ENCODE results near the gene ZNRF2. TPM values are rescaled to one million over a fixed set of nuclear protein-coding genes. Genes with fewer than 3 reads are reported as not detected.
"Not testable (repeated sequence)": the region's sequence is repeated elsewhere in the genome, so short reads cannot be mapped to it uniquely, and the experiment has no call there.

The ZNRF2 gene
- total RNA-seq, 1 donor from 2014 or later: 8.6 TPM

DNA sequence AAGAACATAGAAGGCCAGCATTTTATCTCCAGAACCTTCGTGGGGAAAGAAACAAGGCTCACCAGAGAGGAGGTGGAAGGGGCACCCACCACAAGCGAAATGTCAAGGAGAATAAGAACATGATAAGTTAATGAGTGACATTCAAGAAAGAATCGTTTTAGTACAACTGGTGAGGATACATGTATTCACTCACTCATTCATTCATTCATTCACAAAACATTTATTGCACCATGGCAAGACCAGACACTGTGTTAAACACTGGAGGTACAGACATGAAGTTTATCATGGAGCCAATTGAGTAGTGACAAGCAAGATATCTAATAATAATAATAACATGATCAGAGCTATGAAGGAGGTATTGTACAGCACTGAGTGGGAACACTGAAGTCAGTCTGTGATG lies 1.7 kb upstream of the ZNRF2 start:
- intact Hi-C loops (cut with micrococcal nuclease): no loop called here
- DNase-seq (no peak), ATAC-seq (no peak)

DNA sequence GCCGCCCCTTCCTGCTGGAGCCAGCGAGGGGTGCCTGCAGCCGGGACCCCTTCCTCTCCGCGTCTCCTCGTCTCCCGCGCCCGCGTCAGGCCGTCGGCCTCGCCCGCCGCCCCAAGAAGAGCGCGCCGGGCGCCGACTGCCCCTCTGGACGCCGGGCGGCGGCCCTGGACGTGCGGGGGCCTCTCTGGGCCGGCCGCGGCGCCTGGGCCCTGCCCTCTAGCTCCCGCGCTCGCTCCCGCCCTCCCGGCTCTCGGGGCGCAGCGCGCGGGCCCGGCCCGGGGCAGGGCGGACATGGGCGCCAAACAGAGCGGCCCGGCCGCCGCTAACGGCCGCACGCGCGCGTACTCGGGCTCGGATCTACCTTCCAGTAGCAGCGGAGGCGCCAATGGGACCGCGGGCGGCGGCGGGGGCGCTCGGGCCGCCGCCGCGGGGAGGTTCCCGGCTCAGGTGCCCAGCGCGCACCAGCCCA lies 704 bp downstream of the ZNRF2 start:
- intact Hi-C loops (cut with micrococcal nuclease): no loop called here
- ATAC-seq (peak; percentile 29), DNase-seq (peak; percentile 68)

DNA sequence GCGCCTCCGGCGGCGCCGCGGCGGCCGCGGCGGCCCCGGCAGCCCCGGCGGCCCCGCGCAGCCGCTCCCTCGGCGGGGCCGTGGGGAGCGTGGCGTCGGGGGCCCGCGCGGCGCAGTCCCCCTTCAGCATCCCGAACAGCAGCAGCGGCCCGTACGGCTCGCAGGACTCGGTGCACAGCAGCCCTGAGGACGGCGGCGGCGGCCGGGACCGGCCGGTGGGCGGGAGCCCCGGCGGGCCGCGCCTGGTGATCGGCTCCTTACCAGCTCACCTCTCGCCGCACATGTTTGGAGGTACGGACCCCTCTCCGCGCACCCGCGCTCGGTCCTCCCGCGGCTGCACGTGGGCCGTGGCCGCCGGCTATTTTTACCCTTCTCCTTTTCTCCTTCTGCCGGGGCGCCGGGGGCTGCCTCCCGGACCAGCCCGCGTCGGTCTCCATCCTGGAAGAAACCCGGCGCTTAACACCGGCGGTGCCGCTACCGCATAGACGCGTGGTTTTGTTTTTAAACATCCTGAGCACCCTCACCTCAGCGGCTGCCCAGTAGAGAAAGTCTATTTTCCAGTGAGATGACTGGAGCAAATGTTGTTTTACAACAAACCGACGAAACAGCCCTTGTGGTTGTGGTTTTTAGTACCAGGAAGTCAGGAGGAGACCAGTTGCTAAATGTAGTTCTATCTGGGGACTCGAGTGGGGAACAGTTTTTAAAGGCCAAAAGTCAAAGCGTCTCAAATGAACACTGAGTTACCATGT lies 1.3 kb downstream of the ZNRF2 start:
- intact Hi-C loops (cut with micrococcal nuclease): no loop called here
- ATAC-seq (no peak), DNase-seq (peak; percentile 50)

DNA sequence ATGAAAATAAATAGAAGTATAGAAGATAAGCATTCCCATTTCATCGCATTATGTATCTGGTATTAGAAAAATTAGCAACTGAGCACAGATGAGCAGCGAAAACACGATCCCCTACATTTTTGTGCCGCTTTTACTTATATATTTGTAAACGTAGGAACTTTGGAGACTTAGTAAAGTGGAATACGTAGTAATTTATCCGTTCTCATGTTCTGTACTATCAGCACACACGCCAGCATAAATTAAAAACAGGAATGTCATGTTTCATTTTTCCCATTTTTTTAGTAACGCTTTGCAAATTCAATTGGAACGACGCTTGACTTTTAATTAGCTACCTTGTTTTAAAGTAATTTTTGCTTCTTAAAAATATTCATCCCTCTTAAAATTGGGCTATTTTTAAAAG lies 2.4 kb downstream of the ZNRF2 start:
- intact Hi-C loops (cut with micrococcal nuclease): no loop called here
- DNase-seq: no peak
- ATAC-seq: no peak

DNA sequence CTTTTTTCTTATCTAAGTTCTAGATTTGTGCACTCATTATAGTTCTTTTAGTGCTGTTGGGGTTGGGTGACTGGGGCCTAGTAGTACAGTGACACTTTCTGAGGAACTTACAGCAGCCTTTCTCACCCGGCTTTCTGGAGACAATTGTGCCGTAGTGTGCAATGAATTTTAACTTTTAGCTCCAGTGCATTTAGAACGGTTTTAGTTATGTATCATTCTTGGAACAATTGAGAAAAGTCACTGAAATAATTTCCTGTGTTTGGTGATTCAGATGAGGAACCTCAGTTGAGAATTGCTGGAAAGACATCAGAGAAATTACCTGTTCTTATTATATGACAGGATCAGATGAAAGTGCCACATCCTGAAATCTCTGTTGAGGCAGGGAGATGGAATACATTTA lies 3.2 kb downstream of the ZNRF2 start:
- ATAC-seq; DNase-seq; intact Hi-C loops (cut with micrococcal nuclease): not testable (repeated sequence)

DNA sequence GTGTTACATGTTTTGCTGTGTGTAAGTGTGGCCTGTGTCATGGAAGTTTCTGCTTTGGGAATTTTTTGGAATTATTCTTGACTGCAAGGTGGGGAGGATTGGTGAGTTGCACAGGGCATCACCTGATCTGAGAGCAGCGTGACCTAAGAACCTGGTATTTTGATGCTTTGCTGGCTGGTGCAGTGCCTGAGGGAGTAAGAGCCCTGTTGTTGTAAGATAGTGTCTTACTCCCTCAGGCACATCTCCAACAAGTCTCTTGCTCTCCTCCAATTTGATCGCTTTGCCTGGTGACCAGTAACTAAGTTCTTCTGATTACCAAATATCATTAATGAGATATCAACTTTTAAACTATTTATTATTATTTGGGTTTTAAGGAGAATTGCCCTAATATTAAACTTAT lies 5.2 kb downstream of the ZNRF2 start:
- ATAC-seq; DNase-seq; intact Hi-C loops (cut with micrococcal nuclease): not testable (repeated sequence)

DNA sequence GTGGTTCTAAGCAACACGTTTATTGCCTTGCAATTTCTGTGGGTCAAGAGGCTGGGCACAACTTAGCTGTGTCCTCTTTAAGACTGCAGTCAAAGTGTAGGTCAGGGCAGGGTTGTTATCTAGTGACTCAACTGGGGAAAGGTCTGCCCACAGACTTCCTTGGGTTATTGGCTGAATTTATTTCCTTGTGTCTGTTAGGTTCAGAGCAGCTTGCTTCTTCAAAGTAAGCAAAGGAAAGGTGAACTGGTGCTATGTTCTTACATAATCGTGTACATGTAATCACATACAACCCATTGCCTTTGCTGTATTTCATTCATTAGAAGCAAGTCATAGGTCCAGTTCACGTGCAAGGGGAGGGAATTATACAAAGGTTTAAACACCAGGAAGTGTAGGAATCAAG lies 5.9 kb downstream of the ZNRF2 start:
- intact Hi-C loops (cut with micrococcal nuclease); ATAC-seq: not testable (repeated sequence)

DNA sequence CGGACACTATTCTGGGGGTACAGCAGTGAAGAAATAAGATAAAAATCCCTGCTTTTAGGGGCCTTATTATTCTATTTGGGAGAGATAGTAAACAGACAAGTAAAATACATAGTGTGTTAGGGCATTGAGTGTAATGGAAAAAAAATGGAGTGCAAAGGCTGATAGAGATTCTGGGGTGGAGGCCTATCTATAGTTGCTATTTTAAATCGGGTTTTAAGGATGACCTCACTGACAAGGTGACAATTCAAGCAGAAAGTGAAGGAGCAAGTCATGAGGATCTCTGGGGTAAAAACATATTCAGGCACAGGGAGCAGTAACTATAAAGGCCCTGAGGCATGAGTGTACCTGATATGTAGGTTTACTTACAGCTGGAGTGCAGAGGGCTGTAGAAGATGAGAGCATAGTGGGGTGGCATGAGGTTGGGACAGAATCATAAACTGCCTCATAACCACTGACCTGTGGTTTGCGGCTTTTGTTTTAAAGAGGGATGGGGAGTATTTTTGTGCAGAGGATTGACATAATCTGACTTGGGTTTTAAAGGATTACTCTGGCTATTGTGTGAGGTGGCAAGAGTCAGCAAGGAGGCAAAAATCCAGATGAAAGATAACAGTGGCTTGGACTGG lies 8.1 kb downstream of the ZNRF2 start:
- intact Hi-C loops (cut with micrococcal nuclease); DNase-seq: not testable (repeated sequence)
- ATAC-seq: peak; percentile 69

More for the DNA sequence above, 5.9 kb downstream of the ZNRF2 start:
- DNase-seq: not testable (repeated sequence)

DNA sequence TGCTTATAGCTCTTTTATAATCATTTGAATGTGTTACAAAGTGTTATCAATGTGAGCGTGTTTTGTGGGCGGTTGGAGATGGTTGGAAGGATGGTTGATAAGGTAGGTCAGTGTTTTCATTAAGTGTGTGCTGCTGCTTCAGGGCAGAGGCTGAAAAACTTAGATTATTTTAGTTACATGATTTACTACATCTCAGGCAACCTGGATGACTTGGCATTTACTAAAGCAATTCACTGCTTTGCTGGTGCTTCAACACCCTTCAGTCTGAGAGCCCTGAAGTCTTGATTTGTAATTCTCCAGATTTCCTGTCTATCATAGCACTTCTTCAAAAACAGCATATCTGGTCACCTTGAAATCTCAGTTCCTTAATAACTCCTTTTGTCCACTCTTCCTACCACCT lies 11.9 kb downstream of the ZNRF2 start:
- DNase-seq; ATAC-seq; intact Hi-C loops (cut with micrococcal nuclease): not testable (repeated sequence)

DNA sequence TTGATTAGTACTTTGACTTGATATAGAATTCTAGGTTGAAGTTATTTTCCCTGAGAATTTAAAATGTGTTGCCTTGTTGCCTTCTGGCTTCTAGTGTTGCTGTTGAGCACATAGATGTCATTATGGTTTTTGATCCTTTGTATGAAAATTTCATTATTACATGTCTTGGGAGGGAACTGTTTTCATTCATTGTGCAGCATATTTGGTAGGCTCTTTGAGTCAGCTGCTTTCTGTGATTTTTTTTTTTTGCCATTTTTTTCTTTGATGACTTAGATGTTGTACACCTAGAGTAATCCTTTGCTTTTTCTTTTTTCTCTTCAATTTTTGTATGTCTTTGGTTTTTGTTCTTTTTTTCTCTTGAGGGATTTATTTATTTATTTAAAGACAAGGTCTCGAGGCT lies 13.1 kb downstream of the ZNRF2 start:
- intact Hi-C loops (cut with micrococcal nuclease); ATAC-seq: not testable (repeated sequence)

DNA sequence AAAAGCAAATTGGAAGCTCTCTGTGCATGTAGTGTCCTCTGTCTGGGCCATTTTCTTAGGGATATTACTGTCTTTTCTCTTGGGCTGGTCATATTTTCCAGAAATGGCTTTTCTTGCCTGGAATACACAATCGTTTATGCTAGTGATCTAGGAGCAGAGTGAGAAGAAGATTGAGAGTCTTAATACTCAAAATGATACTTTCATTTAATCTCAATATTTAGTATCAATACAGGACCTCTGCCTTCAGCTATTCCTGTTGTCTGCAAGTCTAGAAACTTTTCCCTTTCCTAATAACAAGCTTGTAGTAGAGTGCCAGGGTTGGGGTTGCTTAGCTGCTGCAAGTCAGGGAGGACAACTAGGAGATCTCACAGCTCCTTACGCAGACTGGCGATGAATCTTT lies 14.0 kb downstream of the ZNRF2 start:
- intact Hi-C loops (cut with micrococcal nuclease); DNase-seq; ATAC-seq: not testable (repeated sequence)

More for the DNA sequence above, 13.1 kb downstream of the ZNRF2 start:
- not testable (repeated sequence) for DNase-seq

DNA sequence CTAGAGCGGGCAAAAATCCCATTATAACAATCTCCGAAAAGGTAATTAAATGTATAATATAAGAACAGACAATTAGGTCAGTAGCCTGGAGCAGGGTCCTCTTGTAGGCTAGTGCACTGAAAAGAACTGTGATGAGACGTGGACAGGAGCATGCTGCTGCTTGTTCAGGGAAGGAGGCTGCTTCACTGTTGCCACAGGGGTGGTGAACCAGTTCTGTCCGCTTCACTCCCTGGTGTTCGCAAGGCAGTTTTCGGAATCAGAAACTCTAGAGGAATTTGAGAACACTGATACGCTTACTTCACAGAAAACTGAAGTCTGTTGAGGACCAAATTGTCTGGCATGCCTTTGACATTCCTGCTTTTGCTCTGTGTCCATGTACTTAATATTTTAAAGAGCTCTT lies 17.4 kb downstream of the ZNRF2 start:
- no peak for DNase-seq
- intact Hi-C loops (cut with micrococcal nuclease): no loop called here
- ATAC-seq: no peak

DNA sequence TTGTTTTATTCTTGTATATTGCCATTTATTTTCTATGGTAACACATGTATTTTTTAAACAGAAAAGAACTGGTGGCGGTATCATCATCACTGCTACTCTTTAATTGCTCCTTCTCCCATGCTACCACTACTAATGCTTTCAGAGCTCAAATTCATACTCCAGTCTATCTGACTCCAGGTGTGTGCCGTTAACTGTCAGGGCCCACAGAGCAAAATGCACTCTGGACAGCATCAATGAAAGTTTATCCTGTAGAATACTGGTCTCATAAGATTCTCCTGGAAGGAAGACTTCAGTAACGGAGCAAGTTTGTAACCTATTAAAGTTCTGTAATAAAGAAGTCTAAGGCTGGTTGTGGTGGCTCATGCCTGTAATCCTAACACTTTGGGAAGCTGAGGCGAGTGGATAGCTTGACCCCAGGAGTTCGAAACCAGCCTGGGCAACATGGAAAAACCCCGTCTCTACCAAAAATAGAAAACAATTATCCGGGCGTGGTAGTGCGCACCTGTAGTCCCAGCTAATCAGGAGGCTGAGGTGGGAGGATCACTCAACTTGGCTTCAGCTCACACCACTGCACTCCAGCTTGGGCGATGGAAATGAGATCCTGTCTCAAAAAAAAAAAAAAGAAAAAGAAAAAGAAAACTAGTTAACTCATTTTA lies 18.4 kb downstream of the ZNRF2 start:
- ATAC-seq (no peak), DNase-seq (no peak)
- intact Hi-C loops (cut with micrococcal nuclease): no loop called here

DNA sequence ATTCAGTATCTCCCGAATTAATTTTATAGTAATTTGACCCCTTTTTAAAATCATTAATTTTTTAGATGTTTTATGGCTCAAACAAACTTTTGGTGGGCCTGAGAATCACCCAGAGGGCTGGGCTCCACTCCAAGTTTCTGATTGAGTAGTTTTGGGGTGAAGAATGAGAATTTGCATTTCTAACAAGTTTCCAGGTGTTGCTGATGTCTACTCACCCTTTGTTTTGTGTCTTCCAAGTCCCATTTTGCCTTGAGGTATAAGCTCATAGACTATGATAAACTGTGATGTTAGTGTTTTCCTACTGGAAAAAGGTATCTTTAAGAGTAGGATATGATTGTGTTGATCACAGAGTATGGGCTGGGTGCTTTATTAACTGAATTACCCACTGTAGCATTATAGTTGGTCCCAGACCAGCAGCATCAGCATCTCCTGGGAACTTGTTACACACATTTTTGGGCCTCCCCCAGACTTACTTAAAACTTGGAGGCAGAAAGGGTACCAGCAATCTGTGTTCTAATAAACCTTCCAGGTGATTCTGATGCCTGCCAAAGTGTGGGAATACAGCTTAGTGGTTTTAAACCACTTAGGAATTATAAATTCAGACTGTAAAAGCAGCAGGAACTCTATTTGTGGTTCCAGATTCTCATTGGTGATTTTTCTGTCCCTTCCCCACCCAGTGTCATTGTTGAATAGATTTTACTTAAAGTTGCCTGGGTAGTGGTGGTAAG lies 19.1 kb downstream of the ZNRF2 start:
- intact Hi-C loops (cut with micrococcal nuclease): no loop called here
- ATAC-seq (no peak), DNase-seq (no peak)

DNA sequence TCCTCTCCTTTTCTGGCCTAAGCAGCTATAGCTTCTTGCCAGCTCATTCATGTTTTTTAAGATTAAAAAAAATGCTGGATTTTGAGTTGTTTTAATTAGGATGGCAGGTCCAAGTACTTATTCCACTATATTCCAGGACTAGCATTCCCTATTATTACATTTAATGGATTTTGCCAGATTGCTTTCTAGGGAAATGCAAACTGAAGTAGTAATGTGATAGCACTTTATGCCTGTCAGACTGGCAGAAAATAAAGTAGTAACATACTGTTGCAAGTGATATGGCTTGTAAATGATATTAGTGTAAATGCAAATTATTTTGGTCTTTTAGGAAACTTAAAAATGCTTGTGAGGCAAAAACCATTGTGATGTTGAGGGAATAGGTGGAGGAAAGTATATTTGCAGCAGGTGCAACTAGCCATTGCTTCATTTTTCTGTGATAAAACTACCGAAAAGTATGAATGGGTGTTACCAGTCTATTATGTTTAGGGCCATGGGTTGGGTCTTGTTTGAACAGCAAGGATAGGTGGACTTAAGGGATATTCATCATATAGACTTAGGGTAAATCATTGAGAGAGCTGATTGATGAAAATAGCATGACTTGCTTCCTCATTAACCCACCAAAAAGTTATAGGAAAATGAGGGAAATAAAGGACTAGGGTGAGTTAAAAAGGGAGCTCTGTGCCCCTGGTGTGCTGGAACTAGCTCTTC lies 19.9 kb downstream of the ZNRF2 start:
- DNase-seq (no peak), ATAC-seq (no peak)
- intact Hi-C loops (cut with micrococcal nuclease): no loop called here

DNA sequence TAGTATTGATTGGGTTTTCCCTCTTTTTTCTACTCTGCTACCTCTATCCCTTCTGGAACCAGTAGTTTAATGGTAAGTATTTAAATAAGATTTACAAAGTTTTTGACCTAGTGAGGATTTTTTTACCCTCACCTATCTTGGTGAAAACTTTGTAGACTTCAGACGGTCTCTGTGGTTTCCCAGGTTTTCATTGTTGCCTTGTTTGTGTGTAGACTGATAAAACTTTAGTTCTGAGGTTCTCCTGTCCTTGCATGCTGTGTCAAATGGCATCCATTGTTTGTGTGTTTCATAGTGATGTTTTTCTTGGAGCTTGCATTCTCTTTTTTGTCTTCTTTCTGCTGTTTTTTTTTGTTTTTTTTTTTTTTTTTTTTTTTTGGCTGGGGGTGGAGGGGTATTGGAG lies 22.6 kb downstream of the ZNRF2 start:
- intact Hi-C loops (cut with micrococcal nuclease): no loop called here
- ATAC-seq: no peak
- DNase-seq: no peak

DNA sequence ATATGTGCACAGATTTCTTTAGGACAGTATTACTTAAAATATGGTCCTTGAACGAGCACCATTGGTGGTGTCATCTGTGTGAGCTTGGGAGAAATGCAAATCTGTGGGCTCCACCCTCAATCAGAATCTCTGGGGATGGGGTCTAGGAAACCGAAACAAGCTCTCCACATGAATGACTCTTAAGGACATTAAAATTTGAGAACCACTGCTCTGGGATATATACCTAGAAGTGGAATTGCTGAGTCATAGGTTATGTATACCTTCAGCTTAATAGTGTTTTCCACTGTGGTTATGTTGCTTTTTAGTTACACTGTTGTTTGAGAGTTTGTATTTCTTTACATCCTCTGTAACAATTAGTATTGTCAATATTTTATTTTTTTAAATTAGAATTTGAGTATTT lies 24.0 kb downstream of the ZNRF2 start:
- intact Hi-C loops (cut with micrococcal nuclease): no loop called here
- ATAC-seq: no peak
- DNase-seq: no peak

DNA sequence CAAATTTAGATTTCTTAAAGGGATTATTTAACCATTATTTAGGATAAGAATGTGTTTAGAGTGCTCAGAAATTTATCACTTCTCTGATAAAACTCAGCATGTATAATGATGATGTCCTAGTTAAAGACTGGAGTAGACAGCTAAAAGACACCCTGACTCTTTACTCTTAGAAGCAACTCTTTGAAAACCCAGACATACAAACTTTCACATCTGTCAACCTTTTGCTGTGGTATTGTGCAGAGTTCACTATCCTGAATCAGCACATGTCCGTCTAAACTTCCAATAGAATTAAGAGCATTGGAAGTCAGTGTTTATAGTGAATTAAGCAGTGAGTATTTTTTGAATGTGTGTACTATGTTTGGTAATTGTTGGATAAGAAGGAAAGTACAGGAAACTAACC lies 24.9 kb downstream of the ZNRF2 start:
- ATAC-seq (no peak), DNase-seq (no peak)
- intact Hi-C loops (cut with micrococcal nuclease): no loop called here

DNA sequence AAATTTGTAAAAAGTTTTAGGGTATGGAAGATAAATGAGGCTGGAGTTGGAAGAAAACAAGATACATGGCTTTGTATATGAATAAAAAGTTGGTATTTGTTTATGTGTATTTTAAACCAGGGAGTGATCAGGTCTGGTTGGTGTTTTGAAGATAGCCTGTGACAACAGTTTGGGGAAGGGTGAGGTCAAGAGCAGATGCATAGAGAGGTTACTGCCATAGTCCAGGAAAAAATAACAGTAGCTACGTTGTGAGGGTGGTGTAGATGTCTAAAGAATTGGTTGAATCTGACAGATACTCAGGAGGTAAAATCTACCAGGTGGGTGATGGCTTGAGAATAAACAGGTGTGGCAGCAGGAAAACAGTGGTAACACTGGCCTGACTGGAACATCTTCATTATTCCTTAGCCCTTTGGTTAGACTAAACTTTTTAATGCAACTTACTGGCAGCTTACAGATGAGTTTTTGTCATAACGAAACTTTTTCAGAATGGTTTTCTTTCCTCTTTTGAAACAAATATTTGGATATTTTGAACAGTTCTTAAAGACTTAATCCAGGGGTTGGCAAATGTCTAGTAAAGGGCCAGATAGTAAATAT lies 25.5 kb downstream of the ZNRF2 start:
- DNase-seq (no peak), ATAC-seq (no peak)
- intact Hi-C loops (cut with micrococcal nuclease): no loop called here
